BE2C (cell line): ENCODE data around the gene UMAD1.

ENCODE experiments used
- DNase-seq: peaks from one replicate; pipeline ENCODE4 v3.0.0-alpha.2; 2020
- H3K27me3 ChIP-seq: fragments of 250-450 bp; sonication (Bioruptor Pico); 2 replicates; pipeline ENCODE4 v1.5.1; 2020; ENCODE audit warnings: mild to moderate bottlenecking
- H3K36me3 ChIP-seq: fragments of 250-450 bp; sonication (Bioruptor Pico); 2 replicates; pipeline ENCODE4 v1.5.1; 2020; ENCODE audit warnings: mild to moderate bottlenecking
- H3K4me1 ChIP-seq: fragments of 250-450 bp; sonication (Bioruptor Pico); 2 replicates; pipeline ENCODE4 v1.5.1; 2020
- H3K4me3 ChIP-seq: 2 replicates; pipeline ENCODE4 v1.5.1; 2011; ENCODE audit warnings: low read depth, low read length
- H3K9me3 ChIP-seq: fragments of 250-450 bp; sonication (Bioruptor Pico); 2 replicates; pipeline ENCODE4 v1.5.1; 2020
- TF ChIP-seq, protein P1 (sequence below): IDR thresholded peaks from 2 replicates; pipeline ENCODE4 v1.5.1; 2012; ENCODE audit warnings: mild to moderate bottlenecking, low read depth, low read length

UMAD1 gene

DNA sequence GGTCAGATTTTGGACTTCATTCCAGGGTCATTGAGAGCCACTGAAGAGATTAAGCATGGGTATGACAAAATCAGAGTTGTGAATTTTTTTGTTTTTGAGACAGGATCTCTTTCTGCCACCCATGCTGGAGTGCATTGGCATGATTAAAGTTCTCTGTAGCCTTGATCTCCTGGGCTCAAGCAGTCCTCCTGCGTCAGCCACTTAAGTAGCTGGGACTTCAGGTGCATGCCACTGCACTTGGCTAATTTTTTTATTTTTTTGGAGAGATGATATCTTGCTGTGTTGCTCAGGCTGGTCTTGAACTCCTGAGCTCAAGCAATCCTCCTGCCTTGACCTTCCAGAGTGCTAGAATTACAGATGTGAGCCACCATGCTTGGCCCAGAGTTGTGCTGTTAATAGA, 275.5 kb downstream of the UMAD1 start:
- Histone ChIP-seq H3K4me1 (no peaks in the 10 kb centered on the region), H3K36me3 (no peaks in the 10 kb centered on the region), H3K4me3 (no peak overlapping the region), H3K27me3 (no peaks in the 10 kb centered on the region), H3K9me3 (no peaks in the 10 kb centered on the region)
- TF ChIP-seq, protein P1, sequence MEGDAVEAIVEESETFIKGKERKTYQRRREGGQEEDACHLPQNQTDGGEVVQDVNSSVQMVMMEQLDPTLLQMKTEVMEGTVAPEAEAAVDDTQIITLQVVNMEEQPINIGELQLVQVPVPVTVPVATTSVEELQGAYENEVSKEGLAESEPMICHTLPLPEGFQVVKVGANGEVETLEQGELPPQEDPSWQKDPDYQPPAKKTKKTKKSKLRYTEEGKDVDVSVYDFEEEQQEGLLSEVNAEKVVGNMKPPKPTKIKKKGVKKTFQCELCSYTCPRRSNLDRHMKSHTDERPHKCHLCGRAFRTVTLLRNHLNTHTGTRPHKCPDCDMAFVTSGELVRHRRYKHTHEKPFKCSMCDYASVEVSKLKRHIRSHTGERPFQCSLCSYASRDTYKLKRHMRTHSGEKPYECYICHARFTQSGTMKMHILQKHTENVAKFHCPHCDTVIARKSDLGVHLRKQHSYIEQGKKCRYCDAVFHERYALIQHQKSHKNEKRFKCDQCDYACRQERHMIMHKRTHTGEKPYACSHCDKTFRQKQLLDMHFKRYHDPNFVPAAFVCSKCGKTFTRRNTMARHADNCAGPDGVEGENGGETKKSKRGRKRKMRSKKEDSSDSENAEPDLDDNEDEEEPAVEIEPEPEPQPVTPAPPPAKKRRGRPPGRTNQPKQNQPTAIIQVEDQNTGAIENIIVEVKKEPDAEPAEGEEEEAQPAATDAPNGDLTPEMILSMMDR = no peak
- DNase-seq = no peak

DNA sequence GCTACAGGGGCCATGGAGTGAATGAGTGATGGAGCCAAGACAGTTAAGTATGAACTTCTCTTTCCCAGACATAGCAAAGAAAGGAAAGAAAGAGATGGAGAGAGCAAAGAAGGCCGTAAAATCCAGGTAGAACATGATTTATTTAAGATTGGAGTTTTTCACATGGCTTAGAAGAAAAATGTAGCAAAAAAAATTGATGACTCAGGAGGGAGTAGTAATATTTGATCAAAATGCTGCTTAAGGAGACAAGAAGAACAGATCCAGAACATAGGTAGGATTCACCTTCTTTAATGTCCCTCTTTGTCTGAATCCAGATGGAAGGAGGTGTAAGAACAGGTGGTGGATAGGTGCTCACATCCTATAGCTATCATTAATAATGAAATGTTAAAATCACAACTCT, 277.0 kb downstream of the UMAD1 start:
- TF ChIP-seq, protein P1 = no peak
- no peaks in the 10 kb centered on the region for H3K36me3 ChIP-seq
- no peak for DNase-seq
- no peaks in the 10 kb centered on the region for H3K9me3 ChIP-seq
- H3K27me3 ChIP-seq = no peaks in the 10 kb centered on the region
- H3K4me3 ChIP-seq = no peak overlapping the region
- H3K4me1 ChIP-seq = no peaks in the 10 kb centered on the region

DNA sequence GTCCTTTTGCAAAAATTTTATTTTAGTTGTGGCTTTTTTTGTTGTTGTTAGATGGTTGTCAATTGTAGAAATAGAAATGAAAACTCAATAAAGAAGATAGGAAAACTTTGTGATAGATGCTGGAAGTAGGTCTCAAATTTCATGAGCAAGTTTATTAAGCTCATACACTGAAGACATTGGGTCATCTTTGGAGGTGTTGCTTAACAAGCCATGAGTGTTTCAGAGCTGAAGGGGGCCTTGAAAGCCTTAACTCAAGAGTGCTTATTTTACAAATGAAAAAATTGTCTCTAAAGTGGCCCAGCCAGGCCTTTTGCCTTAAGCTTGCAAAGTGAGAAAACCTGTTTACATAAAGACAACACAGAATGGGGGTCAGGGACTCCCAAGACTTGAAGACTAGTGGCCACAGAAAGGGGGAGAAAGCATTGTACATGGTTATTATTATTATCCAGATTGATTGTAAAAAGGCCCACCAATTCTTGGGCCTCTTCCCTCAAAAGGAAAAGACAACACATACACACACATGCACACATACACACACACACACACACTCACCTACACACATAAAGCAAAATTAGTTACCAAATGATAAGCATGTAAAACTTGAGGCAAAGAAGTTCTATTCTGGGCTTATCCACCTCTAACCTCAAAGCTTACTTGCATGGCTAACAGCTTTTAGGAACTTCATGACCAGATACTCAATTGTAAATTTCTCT, 278.3 kb downstream of the UMAD1 start:
- no peak for DNase-seq
- H3K4me3 ChIP-seq = no peak overlapping the region
- H3K36me3 ChIP-seq = no peaks in the 10 kb centered on the region
- TF ChIP-seq, protein P1 = no peak
- no peaks in the 10 kb centered on the region for H3K9me3 ChIP-seq
- no peaks in the 10 kb centered on the region for H3K27me3 ChIP-seq
- no peaks in the 10 kb centered on the region for H3K4me1 ChIP-seq

DNA sequence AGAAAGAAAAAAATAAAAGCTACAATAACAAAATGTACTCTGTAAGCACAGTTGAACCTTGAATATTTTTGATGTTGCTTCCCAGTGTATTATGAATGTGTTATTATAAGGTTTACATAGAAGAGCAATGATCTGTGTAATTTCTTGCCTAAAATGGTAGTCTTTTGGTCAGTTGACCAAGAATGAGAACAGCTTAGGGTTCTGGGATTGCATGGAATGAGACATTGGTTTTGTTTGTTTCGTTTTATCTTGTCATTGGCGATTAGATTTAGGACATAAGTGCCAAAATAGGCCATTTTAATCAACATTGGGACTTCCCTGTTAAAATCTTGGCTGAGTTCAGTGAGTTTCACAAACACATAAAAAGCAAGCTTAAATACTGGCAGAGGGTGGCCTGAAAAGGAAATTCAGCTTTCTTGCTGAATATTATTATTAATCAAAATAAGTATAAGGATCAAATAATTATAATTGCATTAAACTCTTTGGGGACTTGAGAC, 278.9 kb downstream of the UMAD1 start:
- Histone ChIP-seq H3K4me3 (no peak overlapping the region), H3K36me3 (no peaks in the 10 kb centered on the region), H3K27me3 (no peaks in the 10 kb centered on the region), H3K4me1 (no peaks in the 10 kb centered on the region), H3K9me3 (no peaks in the 10 kb centered on the region)
- DNase-seq = no peak
- TF ChIP-seq, protein P1 = no peak

DNA sequence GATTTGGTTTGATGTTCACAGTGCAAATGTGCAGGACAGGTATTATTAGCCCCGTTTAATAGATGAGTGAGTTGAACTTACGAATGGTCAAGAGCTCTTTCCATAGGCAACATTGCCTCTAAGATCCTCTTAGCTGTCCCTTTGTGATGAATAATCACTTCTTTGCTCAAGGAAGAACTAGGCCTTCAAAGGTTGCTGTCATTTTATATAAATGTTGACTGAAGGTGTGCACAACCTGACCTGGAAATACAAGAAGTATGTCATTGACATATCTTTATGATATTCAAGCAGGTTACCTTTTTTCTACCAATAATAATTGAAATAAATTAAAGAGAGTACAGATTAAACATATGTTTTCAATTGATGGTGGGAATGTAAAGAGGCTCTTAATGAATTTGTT, 279.5 kb downstream of the UMAD1 start:
- TF ChIP-seq, protein P1 = no peak
- Histone ChIP-seq H3K27me3 (no peaks in the 10 kb centered on the region), H3K36me3 (no peaks in the 10 kb centered on the region), H3K4me1 (no peaks in the 10 kb centered on the region), H3K9me3 (no peaks in the 10 kb centered on the region), H3K4me3 (no peak overlapping the region)
- no peak for DNase-seq

DNA sequence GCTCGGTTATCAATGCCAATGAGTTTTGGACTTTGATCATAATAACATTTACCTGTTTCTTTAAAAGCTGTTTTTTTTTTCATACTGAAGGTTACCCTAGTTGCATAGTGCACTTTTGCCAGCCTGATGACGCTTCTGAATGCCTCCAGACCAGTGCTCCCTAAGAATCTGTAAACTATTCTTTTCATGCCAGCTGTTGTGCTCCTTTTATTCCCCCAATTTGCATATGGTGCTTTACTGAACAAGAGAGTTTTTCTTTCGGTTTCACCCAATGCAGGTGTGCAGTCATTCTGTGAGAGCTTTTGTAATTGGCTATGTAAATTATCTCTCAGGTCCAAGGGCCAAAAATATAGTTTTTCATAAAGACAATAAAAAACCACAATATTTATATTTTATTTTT, 279.9 kb downstream of the UMAD1 start:
- Histone ChIP-seq H3K27me3 (no peaks in the 10 kb centered on the region), H3K36me3 (no peaks in the 10 kb centered on the region), H3K9me3 (no peaks in the 10 kb centered on the region), H3K4me3 (no peak overlapping the region), H3K4me1 (no peaks in the 10 kb centered on the region)
- TF ChIP-seq, protein P1 = no peak
- no peak for DNase-seq
